H1 (cell line): ENCODE data around the gene KMT5C. TPM values are rescaled to one million over a fixed set of nuclear protein-coding genes. Genes with fewer than 3 reads are reported as not detected.
A peak's percentile ranks its signal among the peaks of the same experiment; 100 is the strongest.

Experiments
- CTCF ChIA-PET: fragments of 300-600 bp; sonication (Branson Sonifier 250); formaldehyde crosslinking; loops from one replicate; lab custom pipeline; 2021; ENCODE audit not compliant: partially characterized antibody; lab: Charles Lee
- POLR2A ChIA-PET: fragments of 300-600 bp; sonication (Branson Sonifier 250); formaldehyde crosslinking; loops from one replicate; lab custom pipeline; 2021; ENCODE audit warnings: inconsistent platforms; ENCODE audit not compliant: partially characterized antibody; lab: Charles Lee
- DNase-seq, 2 experiments: peaks; one replicate each; pipeline versions ENCODE4 v3.0.0 to v3.0.0-alpha.2; 2010 to 2022; ENCODE audit warnings: low spot score in 2 of 2, low read depth in 1 of 2, mixed read lengths in 1 of 2
- FAIRE-seq: peaks from 2 replicates; lab custom pipeline; 2011; peaks lifted over from hg19 to GRCh38; lab: Jason Lieb, UNC
- H2AFZ ChIP-seq: 2 replicates; pipeline ENCODE4 v1.8.1; 2012; ENCODE audit warnings: low read length, inconsistent platforms
- H2AK5ac ChIP-seq: 2 replicates; pipeline ENCODE4 v1.6.1; 2013; ENCODE audit warnings: low read depth, low read length
- H2BK120ac ChIP-seq: replicated peaks from 2 replicates; pipeline ENCODE3; 2013; ENCODE audit warnings: low read depth, low read length, inconsistent platforms
- H2BK12ac ChIP-seq: 2 replicates; pipeline ENCODE4 v1.6.1; 2013; ENCODE audit warnings: low read depth, low read length
- H2BK15ac ChIP-seq: 2 replicates; pipeline ENCODE4 v1.6.1; 2013; ENCODE audit warnings: low read length
- H2BK20ac ChIP-seq: 2 replicates; pipeline ENCODE4 v1.6.1; 2013; ENCODE audit warnings: low read length
- H2BK5ac ChIP-seq: 2 replicates; pipeline ENCODE4 v1.6.1; 2013; ENCODE audit warnings: low read depth, low read length
- H3K14ac ChIP-seq: 2 replicates; pipeline ENCODE4 v1.6.1; 2013; ENCODE audit warnings: inconsistent platforms; ENCODE audit not compliant: insufficient read length
- H3K18ac ChIP-seq: 2 replicates; pipeline ENCODE4 v1.6.1; 2013; ENCODE audit warnings: low read length; ENCODE audit errors: extremely low read depth
- H3K23ac ChIP-seq: 2 replicates; pipeline ENCODE4 v1.6.1; 2013; ENCODE audit warnings: inconsistent platforms; ENCODE audit not compliant: insufficient read length
- H3K23me2 ChIP-seq: 2 replicates; pipeline ENCODE4 v1.6.1; 2013; ENCODE audit warnings: low read depth, low read length
- H3K27ac ChIP-seq: 2 replicates; pipeline ENCODE4 v1.6.1; 2011; ENCODE audit warnings: low read depth, low read length, inconsistent platforms
- H3K27me3 ChIP-seq, 4 experiments: replicated peaks in 1 of 4; 1 replicate in 1 of 4; 2 replicates in 3 of 4; pipeline versions ENCODE4 v1.6.1 to v1.8.1; 2011 to 2013; ENCODE audit warnings: low read length in 3 of 4, mild to moderate bottlenecking in 3 of 4, inconsistent platforms in 2 of 4, mixed read lengths in 2 of 4, moderate library complexity in 1 of 4; ENCODE audit not compliant: control insufficient read depth in 3 of 4, insufficient read depth in 3 of 4; ENCODE audit errors: extremely low read depth in 1 of 4
- H3K36me3 ChIP-seq, 4 experiments: 2 replicates each; pipeline versions ENCODE4 v1.6.1 to v1.8.1; 2011 to 2013; ENCODE audit warnings: mild to moderate bottlenecking in 4 of 4, low read length in 3 of 4, moderate library complexity in 2 of 4, control low read depth in 1 of 4, inconsistent platforms in 1 of 4; ENCODE audit not compliant: insufficient read depth in 4 of 4, control insufficient read depth in 2 of 4
- H3K4ac ChIP-seq: replicated peaks from 2 replicates; pipeline ENCODE3; 2013; ENCODE audit warnings: low read length, low read depth, mixed read lengths, inconsistent platforms; ENCODE audit not compliant: insufficient read length
- H3K4me1 ChIP-seq, 4 experiments: replicated peaks in 1 of 4; 1 replicate in 1 of 4; 2 replicates in 3 of 4; pipeline versions ENCODE4 v1.6.1 to v1.8.1; 2011 to 2013; ENCODE audit warnings: low read length in 3 of 4, inconsistent platforms in 2 of 4, mixed read lengths in 1 of 4; ENCODE audit not compliant: insufficient read depth in 4 of 4, control insufficient read depth in 3 of 4
- H3K4me2 ChIP-seq, 2 experiments: 2 replicates each; pipeline versions ENCODE4 v1.6.1 to v1.8.1; 2011 to 2013; ENCODE audit warnings: low read depth in 2 of 2, low read length in 2 of 2, control low read depth in 1 of 2, inconsistent platforms in 1 of 2, mild to moderate bottlenecking in 1 of 2; ENCODE audit not compliant: insufficient read depth in 1 of 2
- H3K4me3 ChIP-seq, 4 experiments: fragments of 200-600, 300-600 bp in 1 of 4; sonication (generic), shearing (Covaris generic), sonication (Bioruptor Twin) in 1 of 4; 2 replicates each; pipeline versions ENCODE4 v1.5.1 to v1.8.1; 2011 to 2016; ENCODE audit warnings: low read length in 4 of 4, low read depth in 3 of 4, control low read depth in 2 of 4, inconsistent platforms in 2 of 4, mild to moderate bottlenecking in 2 of 4, mixed read lengths in 1 of 4, moderate library complexity in 1 of 4; ENCODE audit not compliant: insufficient read depth in 2 of 4; ENCODE audit errors: extremely low read depth in 1 of 4
- H3K56ac ChIP-seq: replicated peaks from 2 replicates; pipeline ENCODE3; 2013; ENCODE audit warnings: low read depth, mild to moderate bottlenecking, mixed read lengths, low read length, inconsistent platforms; ENCODE audit not compliant: insufficient read length
- H3K79me1 ChIP-seq: 2 replicates; pipeline ENCODE4 v1.6.1; 2013; ENCODE audit warnings: low read depth, low read length, control low read depth
- H3K79me2 ChIP-seq, 2 experiments: 2 replicates each; pipeline versions ENCODE4 v1.6.1 to v1.8.1; 2012 to 2013; ENCODE audit warnings: low read length in 2 of 2, mild to moderate bottlenecking in 2 of 2, inconsistent platforms in 1 of 2; ENCODE audit not compliant: insufficient read depth in 2 of 2, control insufficient read depth in 1 of 2
- H3K9ac ChIP-seq, 4 experiments: replicated peaks in 1 of 4; 1 replicate in 1 of 4; 2 replicates in 3 of 4; pipeline versions ENCODE4 v1.6.1 to v1.8.1; 2011 to 2013; ENCODE audit warnings: low read depth in 3 of 4, low read length in 3 of 4, control low read depth in 2 of 4, mild to moderate bottlenecking in 2 of 4, moderate library complexity in 2 of 4, inconsistent platforms in 1 of 4; ENCODE audit errors: extremely low read depth in 1 of 4
- H3K9me3 ChIP-seq, 2 experiments: 2 replicates each; pipeline versions ENCODE4 v1.6.1 to v1.8.1; 2012 to 2013; ENCODE audit warnings: mild to moderate bottlenecking in 2 of 2, moderate library complexity in 2 of 2, control low read depth in 1 of 2, inconsistent platforms in 1 of 2, low read depth in 1 of 2, low read length in 1 of 2, mixed read lengths in 1 of 2; ENCODE audit not compliant: insufficient read depth in 2 of 2
- H4K20me1 ChIP-seq, 2 experiments: replicated peaks in 1 of 2; 2 replicates each; pipeline versions ENCODE3 to v1.8.1; 2011 to 2013; ENCODE audit warnings: inconsistent platforms in 2 of 2, low read length in 2 of 2, mild to moderate bottlenecking in 1 of 2; ENCODE audit not compliant: insufficient read depth in 2 of 2, control insufficient read depth in 1 of 2
- H4K5ac ChIP-seq: 2 replicates; pipeline ENCODE4 v1.6.1; 2013; ENCODE audit warnings: low read length, low read depth, mixed read lengths, inconsistent platforms; ENCODE audit not compliant: insufficient read length
- H4K8ac ChIP-seq: 2 replicates; pipeline ENCODE4 v1.8.0; 2013; ENCODE audit warnings: mild to moderate bottlenecking, moderate library complexity, low read length, inconsistent platforms; ENCODE audit not compliant: insufficient read depth; ENCODE audit errors: extremely low read depth
- H4K91ac ChIP-seq: replicated peaks from 2 replicates; pipeline ENCODE3; 2013; ENCODE audit warnings: low read length, mixed read lengths, inconsistent platforms; ENCODE audit not compliant: insufficient read length
- CTCF ChIP-seq, 3 experiments: IDR thresholded peaks; 1 replicate in 2 of 3; 2 replicates in 1 of 3; pipeline versions ENCODE4 v1.5.1 to v1.6.1; 2011; ENCODE audit warnings: low read length in 3 of 3, mild to moderate bottlenecking in 3 of 3, inconsistent platforms in 2 of 3, low read depth in 1 of 3, moderate library complexity in 1 of 3; ENCODE audit not compliant: insufficient read depth in 1 of 3; ENCODE audit errors: control extremely low read depth in 1 of 3
- SUZ12 ChIP-seq: fragments of 200-600 bp; sonication (generic); IDR thresholded peaks from 2 replicates; pipeline ENCODE4 v1.6.1; 2012; ENCODE audit warnings: mild to moderate bottlenecking, inconsistent platforms, low read length, moderate library complexity, mixed read lengths
- TBP ChIP-seq: IDR thresholded peaks from 2 replicates; pipeline ENCODE4 v1.6.1; 2011; ENCODE audit warnings: low read depth, low read length, improper control_type of control experiment
- WGBS, 2 experiments: shearing (Covaris generic) in 1 of 2; methylation state at CpG; one replicate each; pipeline versions ENCODE4 v1.1.6 to v1.1.7; 2013 to 2015; ENCODE audit warnings: low lambda C conversion rate in 2 of 2, mixed read lengths in 2 of 2, inconsistent platforms in 1 of 2, low coverage in 1 of 2, missing lambda C conversion rate in 1 of 2; ENCODE audit not compliant: insufficient replicate concordance in 2 of 2, insufficient coverage in 1 of 2, insufficient read length in 1 of 2; ENCODE audit errors: extremely low coverage in 1 of 2, missing lambda C conversion rate in 1 of 2; 5-methylcytosine and 5-hydroxymethylcytosine counted together
- polyA plus RNA-seq, 7 experiments: library from polyadenylated mRNA; depleted of rRNA in 3 of 7; stranded (reverse) in 5 of 7; unstranded in 2 of 7; fragments of >200 nt in 5 of 7; fragments of 200-250 nt in 2 of 7; gene quantifications; 1 replicate in 5 of 7; 2 replicates in 1 of 7; 4 replicates in 1 of 7; pipeline versions ENCODE4 v1.2.1 to v1.2.3, GENCODE V29; 2011 to 2013; ENCODE audit warnings: missing spikeins in 2 of 7, mixed read lengths in 2 of 7
- total RNA-seq: library from RNA; stranded (reverse); fragmentation: NEBNext Ultra II Directional; extraction: Animal tissue kit (Norgen Biotek cat#: 25700); gene quantifications from 2 replicates; pipeline ENCODE4 v1.2.1, GENCODE V29; 2021

Gene KMT5C
- total and polyA plus RNA-seq, 2 of the 8 experiments (the other 6 are each of a cell fraction or from before 2014, with no cell fraction given): 24.9 to 31.5 TPM

- FAIRE-seq: no peak
- no peak overlapping the region for H2BK12ac ChIP-seq
- no peaks in the 10 kb centered on the region for H4K20me1 ChIP-seq
- ChIA-PET CTCF (interaction anchor here (1.0 to 3.1 kb wide), 6 partner anchors 11 to 42 kb away, joined by 3 to 9 read pairs (median 4); no protein-coding TSS in a partner anchor), POLR2A (interaction anchor here (0.6 to 3.8 kb wide), 8 partner anchors 9 to 91 kb away, joined by 3 to 17 read pairs (median 5); partner anchors contain the start of genes KMT5C, RPL28, TMEM150B and UBE2S)
- no peak overlapping the region for H2BK5ac ChIP-seq
- H2BK20ac ChIP-seq: no peak overlapping the region
- H3K36me3 ChIP-seq: peaks cover 0 to 5% (median 0%) of the 10 kb centered on the region in 4 experiments; a peak in 1 of 8 replicates
- H2BK15ac ChIP-seq: no peak overlapping the region
- no peak overlapping the region for H4K5ac ChIP-seq
- H3K27me3 ChIP-seq: no peaks in the 10 kb centered on the region
- H3K79me1 ChIP-seq: no peaks in the 10 kb centered on the region
- H3K79me2 ChIP-seq: no peaks in the 10 kb centered on the region
- H3K4me3 ChIP-seq: no peak overlapping the region
- no peak overlapping the region for H4K8ac ChIP-seq
- H2AFZ ChIP-seq: no peak overlapping the region
- DNase-seq: no peak
- H3K23me2 ChIP-seq: peaks cover 2% of the 10 kb centered on the region; the same call in 1 of the 2 replicates
- WGBS, 2 experiments: 88% methylated on average over 8 of the region's 8 CpGs; no CpG with 5 or more reads in 1 of the 2 experiments
- no peak overlapping the region for H3K23ac ChIP-seq
- TF ChIP-seq SUZ12 (no peak), TBP (peak; percentile 35; the same call in 1 of the 2 replicates), CTCF (IDR thresholded peaks at IDR 0.05; ENCODE audit: control extremely low read depth in 1 of 3, insufficient read depth in 1 of 3, low read depth in 1 of 3, low read length in 3 of 3) (peak in 1 of 3 experiments; percentile 4; a peak in 1 of 4 replicates)
- no peak overlapping the region for H4K91ac ChIP-seq
- H3K18ac ChIP-seq: no peak overlapping the region
- H3K14ac ChIP-seq: no peak overlapping the region
- H3K4ac ChIP-seq: no peak overlapping the region
- no peak overlapping the region for H3K27ac ChIP-seq
- H2BK120ac ChIP-seq: no peak overlapping the region
- no peak overlapping the region for H2AK5ac ChIP-seq
- no peak overlapping the region for H3K9ac ChIP-seq
- H3K4me1 ChIP-seq: peaks cover 0 to 5% (median 2%) of the 10 kb centered on the region in 4 experiments; a peak in 5 of 7 replicates
- no peaks in the 10 kb centered on the region for H3K9me3 ChIP-seq
- no peak overlapping the region for H3K56ac ChIP-seq
- H3K4me2 ChIP-seq: no peak overlapping the region
Observed at GRCh38 chr19:55316646-55317045, 23.0 kb upstream of the KMT5C start.
